Keratinocyte (primary cell): Measurements from ENCODE around the gene KCNH1. TPM values are rescaled to one million over a fixed set of nuclear protein-coding genes. Genes with fewer than 3 reads are reported as not detected.

Experiments
- DNase-seq: peaks from one replicate; pipeline ENCODE4 v3.0.0-alpha.2; 2011; ENCODE audit warnings: low read depth, missing footprints, low spot score
- FAIRE-seq: peaks from 2 replicates; lab custom pipeline; 2011; peaks lifted over from hg19 to GRCh38; lab: Jason Lieb, UNC
- H2AFZ ChIP-seq: 2 replicates; pipeline ENCODE4 v1.6.0; 2012; ENCODE audit warnings: low read length, control low read depth, inconsistent platforms; ENCODE audit not compliant: control insufficient read depth
- H3K27ac ChIP-seq: 2 replicates; pipeline ENCODE4 v1.5.1; 2011; ENCODE audit warnings: low read length; ENCODE audit not compliant: control insufficient read depth, insufficient read depth
- H3K27me3 ChIP-seq: 3 replicates; pipeline ENCODE4 v1.6.0; 2011; ENCODE audit warnings: low read length; ENCODE audit not compliant: control insufficient read depth, insufficient read depth; ENCODE audit errors: extremely low read depth
- H3K36me3 ChIP-seq, 2 experiments: 2 replicates in 1 of 2; 3 replicates in 1 of 2; pipeline ENCODE4 v1.5.1; 2011; ENCODE audit warnings: low read length in 2 of 2, mild to moderate bottlenecking in 1 of 2; ENCODE audit not compliant: control insufficient read depth in 2 of 2, insufficient read depth in 2 of 2; ENCODE audit errors: extremely low read depth in 1 of 2
- H3K4me1 ChIP-seq: 3 replicates; pipeline ENCODE4 v1.5.1; 2011; ENCODE audit warnings: low read length; ENCODE audit not compliant: control insufficient read depth, insufficient read depth; ENCODE audit errors: extremely low read depth
- H3K4me2 ChIP-seq: 3 replicates; pipeline ENCODE4 v1.6.0; 2011; ENCODE audit warnings: low read depth, low read length; ENCODE audit not compliant: control insufficient read depth, insufficient read depth; ENCODE audit errors: extremely low read depth
- H3K4me3 ChIP-seq, 3 experiments: fragments of 200-600 bp in 1 of 3; sonication (generic) in 1 of 3; 2 replicates in 2 of 3; 3 replicates in 1 of 3; pipeline ENCODE4 v1.5.1; 2011 to 2016; ENCODE audit warnings: low read length in 3 of 3, mild to moderate bottlenecking in 3 of 3, control low read depth in 2 of 3, inconsistent platforms in 1 of 3, low read depth in 1 of 3, mixed read lengths in 1 of 3, mixed run types in 1 of 3, moderate library complexity in 1 of 3; ENCODE audit not compliant: control insufficient read depth in 2 of 3, insufficient read depth in 2 of 3; ENCODE audit errors: extremely low read depth in 1 of 3
- H3K79me2 ChIP-seq: 2 replicates; pipeline ENCODE4 v1.6.0; 2012; ENCODE audit warnings: low read length; ENCODE audit not compliant: control insufficient read depth, insufficient read depth
- H3K9ac ChIP-seq: 3 replicates; pipeline ENCODE4 v1.6.0; 2011; ENCODE audit warnings: low read length; ENCODE audit not compliant: control insufficient read depth, insufficient read depth; ENCODE audit errors: extremely low read depth
- H3K9me1 ChIP-seq: 3 replicates; pipeline ENCODE4 v1.6.0; 2011; ENCODE audit warnings: low read length; ENCODE audit not compliant: control insufficient read depth, insufficient read depth; ENCODE audit errors: extremely low read depth
- H3K9me3 ChIP-seq: 2 replicates; pipeline ENCODE4 v1.5.1; 2012; ENCODE audit warnings: low read depth, low read length; ENCODE audit not compliant: control insufficient read depth
- H4K20me1 ChIP-seq: 3 replicates; pipeline ENCODE4 v1.6.0; 2011; ENCODE audit warnings: low read length; ENCODE audit not compliant: control insufficient read depth, insufficient read depth; ENCODE audit errors: extremely low read depth
- EZH2 ChIP-seq: IDR thresholded peaks from one replicate; pipeline ENCODE4 v1.6.1; 2012; ENCODE audit warnings: inconsistent platforms, mild to moderate bottlenecking, low read length, moderate library complexity
- dilution Hi-C: fragments of 300-500 bp; cut with MboI; formaldehyde crosslinking; loops from one replicate; pipeline ENCODE4 v1.7.0; 2020; ENCODE audit warnings: low sequenced_read_pairs; ENCODE audit not compliant: extremely low pct_ligation_motif_present
- polyA plus RNA-seq, 5 experiments: library from polyadenylated mRNA; depleted of rRNA in 3 of 5; stranded (reverse) in 3 of 5; stranded (forward) in 1 of 5; unstranded in 1 of 5; fragments of >200 nt; gene quantifications; 1 replicate in 1 of 5; 2 replicates in 3 of 5; 3 replicates in 1 of 5; pipeline versions ENCODE4 v1.2.1 to v1.2.3, GENCODE V29; 2011 to 2012; ENCODE audit warnings: missing spikeins in 2 of 5, low read depth in 1 of 5, low replicate concordance in 1 of 5
- TF ChIP-seq, protein P1 (sequence below), 3 experiments: IDR thresholded peaks in 1 of 3; conservative IDR thresholded peaks in 1 of 3; optimal IDR thresholded peaks in 1 of 3; 2 replicates in 2 of 3; 3 replicates in 1 of 3; pipeline versions ENCODE3 to v1.5.1; 2011; ENCODE audit warnings: low read length in 3 of 3, mild to moderate bottlenecking in 3 of 3, moderate library complexity in 2 of 3, control low read depth in 1 of 3, inconsistent platforms in 1 of 3; ENCODE audit not compliant: insufficient read depth in 2 of 3; ENCODE audit errors: extremely low read depth in 1 of 3

The KCNH1 gene
- polyA plus RNA-seq, 1 donor (not counting 4 experiments of a cell fraction or from before 2014, with no cell fraction given) = not detected

DNA sequence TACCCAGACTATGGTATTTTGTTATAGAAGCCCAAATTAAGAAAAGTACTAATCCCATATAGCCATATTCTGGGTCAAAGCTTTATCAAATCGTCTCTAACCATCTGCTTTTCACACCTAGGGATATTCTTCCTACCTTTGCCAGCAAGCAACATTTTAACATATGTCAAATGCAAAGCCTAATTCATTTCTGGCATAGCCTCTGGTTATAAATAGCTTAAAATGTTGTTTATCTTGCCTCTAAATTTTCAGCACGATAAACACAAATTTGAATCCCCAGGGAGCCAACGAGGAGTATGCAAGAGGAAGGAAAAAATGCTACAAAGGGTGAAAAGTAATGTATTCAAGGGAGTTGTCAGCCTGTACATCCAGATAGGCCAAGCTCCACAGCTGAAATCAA lies 357.2 kb downstream of the KCNH1 start:
- dilution Hi-C loops = no loop called here
- TF ChIP-seq EZH2 = no peak
- TF ChIP-seq, protein P1, sequence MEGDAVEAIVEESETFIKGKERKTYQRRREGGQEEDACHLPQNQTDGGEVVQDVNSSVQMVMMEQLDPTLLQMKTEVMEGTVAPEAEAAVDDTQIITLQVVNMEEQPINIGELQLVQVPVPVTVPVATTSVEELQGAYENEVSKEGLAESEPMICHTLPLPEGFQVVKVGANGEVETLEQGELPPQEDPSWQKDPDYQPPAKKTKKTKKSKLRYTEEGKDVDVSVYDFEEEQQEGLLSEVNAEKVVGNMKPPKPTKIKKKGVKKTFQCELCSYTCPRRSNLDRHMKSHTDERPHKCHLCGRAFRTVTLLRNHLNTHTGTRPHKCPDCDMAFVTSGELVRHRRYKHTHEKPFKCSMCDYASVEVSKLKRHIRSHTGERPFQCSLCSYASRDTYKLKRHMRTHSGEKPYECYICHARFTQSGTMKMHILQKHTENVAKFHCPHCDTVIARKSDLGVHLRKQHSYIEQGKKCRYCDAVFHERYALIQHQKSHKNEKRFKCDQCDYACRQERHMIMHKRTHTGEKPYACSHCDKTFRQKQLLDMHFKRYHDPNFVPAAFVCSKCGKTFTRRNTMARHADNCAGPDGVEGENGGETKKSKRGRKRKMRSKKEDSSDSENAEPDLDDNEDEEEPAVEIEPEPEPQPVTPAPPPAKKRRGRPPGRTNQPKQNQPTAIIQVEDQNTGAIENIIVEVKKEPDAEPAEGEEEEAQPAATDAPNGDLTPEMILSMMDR (optimal IDR thresholded peaks at IDR 0.05 in 1 of 3, IDR thresholded peaks at IDR 0.05 in 1 of 3, conservative IDR thresholded peaks at IDR 0.05 in 1 of 3; ENCODE audit: extremely low read depth in 1 of 3, insufficient read depth in 2 of 3, low read length in 3 of 3) = no peak
- H3K27ac ChIP-seq = no peak overlapping the region
- H3K9me3 ChIP-seq = no peaks in the 10 kb centered on the region
- DNase-seq = no peak
- no peaks in the 10 kb centered on the region for H3K36me3 ChIP-seq
- H3K9ac ChIP-seq = no peak overlapping the region
- FAIRE-seq = no peak
- H3K4me1 ChIP-seq = no peaks in the 10 kb centered on the region
- H3K9me1 ChIP-seq = no peaks in the 10 kb centered on the region
- H3K27me3 ChIP-seq = no peaks in the 10 kb centered on the region
- H3K4me3 ChIP-seq = no peak overlapping the region
- H3K4me2 ChIP-seq = no peak overlapping the region
- no peaks in the 10 kb centered on the region for H4K20me1 ChIP-seq
- H3K79me2 ChIP-seq = no peaks in the 10 kb centered on the region
- no peak overlapping the region for H2AFZ ChIP-seq

GRCh38 chr1:210775289-210775688 lies 358.7 kb downstream of the KCNH1 start:
- DNase-seq (no peak), FAIRE-seq (no peak)
- H3K9ac ChIP-seq = no peak overlapping the region
- H3K4me3 ChIP-seq = no peak overlapping the region
- no peaks in the 10 kb centered on the region for H3K27me3 ChIP-seq
- H3K36me3 ChIP-seq = no peaks in the 10 kb centered on the region
- H4K20me1 ChIP-seq = no peaks in the 10 kb centered on the region
- dilution Hi-C loops = no loop called here
- H2AFZ ChIP-seq = no peak overlapping the region
- H3K27ac ChIP-seq = no peak overlapping the region
- TF ChIP-seq, protein P1 (optimal IDR thresholded peaks at IDR 0.05 in 1 of 3, IDR thresholded peaks at IDR 0.05 in 1 of 3, conservative IDR thresholded peaks at IDR 0.05 in 1 of 3; ENCODE audit: extremely low read depth in 1 of 3, insufficient read depth in 2 of 3, low read length in 3 of 3) = no peak
- no peak for TF ChIP-seq EZH2
- H3K9me3 ChIP-seq = no peaks in the 10 kb centered on the region
- H3K79me2 ChIP-seq = no peaks in the 10 kb centered on the region
- H3K9me1 ChIP-seq = no peaks in the 10 kb centered on the region
- H3K4me1 ChIP-seq = no peaks in the 10 kb centered on the region
- no peak overlapping the region for H3K4me2 ChIP-seq
